HepG2 (cell line): ENCODE data around the gene LRRC73. TPM values are rescaled to one million over a fixed set of nuclear protein-coding genes. Genes with fewer than 3 reads are reported as not detected.

Experiments
- ARID2 ChIP-seq: sonication (generic); formaldehyde crosslinking; IDR thresholded peaks from 2 replicates; pipeline ENCODE4 v1.8.1; 2022; ENCODE audit warnings: mild to moderate bottlenecking, missing genetic modification reagents, borderline replicate concordance
- CEBPB ChIP-seq: IDR thresholded peaks from 2 replicates; pipeline ENCODE4 v1.6.1; 2011; ENCODE audit warnings: low read depth, low read length, improper control_type of control experiment, borderline replicate concordance
- CERS6 ChIP-seq: sonication (generic); formaldehyde crosslinking; IDR thresholded peaks from 2 replicates; pipeline ENCODE4 v1.5.0; 2020; ENCODE audit warnings: missing genetic modification reagents
- HNF4A ChIP-seq: sonication (generic); formaldehyde crosslinking; IDR thresholded peaks from 2 replicates; pipeline ENCODE4 v1.4.0; 2020; ENCODE audit warnings: missing genetic modification reagents
- HNF4G ChIP-seq, 2 experiments: sonication (generic) in 1 of 2; formaldehyde crosslinking in 1 of 2; IDR thresholded peaks; 2 replicates each; pipeline versions ENCODE4 v1.4.0 to v1.6.1; 2011 to 2020; ENCODE audit warnings: borderline replicate concordance in 2 of 2, low read depth in 2 of 2, mild to moderate bottlenecking in 2 of 2, low read length in 1 of 2, missing genetic modification reagents in 1 of 2, moderate library complexity in 1 of 2
- MED8 ChIP-seq: sonication (generic); formaldehyde crosslinking; IDR thresholded peaks from 2 replicates; pipeline ENCODE4 v1.8.1; 2023; ENCODE audit warnings: mild to moderate bottlenecking, missing genetic modification reagents; ENCODE audit not compliant: insufficient replicate concordance
- MIXL1 ChIP-seq: IDR thresholded peaks from 2 replicates; pipeline ENCODE4 v1.6.1; 2016
- MLLT10 ChIP-seq: sonication (generic); formaldehyde crosslinking; IDR thresholded peaks from 2 replicates; pipeline ENCODE4 v1.4.0; 2020; ENCODE audit warnings: missing genetic modification reagents
- MXD3 ChIP-seq: IDR thresholded peaks from 2 replicates; pipeline ENCODE4 v1.6.1; 2016; ENCODE audit warnings: mild to moderate bottlenecking, missing biosample characterization, missing genetic modification reagents
- NFRKB ChIP-seq: fragments of 450-650 bp; IDR thresholded peaks from 2 replicates; pipeline ENCODE4 v1.6.1; 2017
- NR0B2 ChIP-seq: sonication (generic); formaldehyde crosslinking; IDR thresholded peaks from 2 replicates; pipeline ENCODE4 v1.4.0; 2020; ENCODE audit warnings: mild to moderate bottlenecking, missing genetic modification reagents
- POGZ ChIP-seq: sonication (generic); formaldehyde crosslinking; IDR thresholded peaks from 2 replicates; pipeline ENCODE4 v1.4.0; 2020; ENCODE audit warnings: mild to moderate bottlenecking, missing genetic modification reagents
- POLR2AphosphoS2 ChIP-seq: IDR thresholded peaks from 2 replicates; pipeline ENCODE4 v1.6.1; 2011; ENCODE audit warnings: low read depth, low read length, improper control_type of control experiment
- RBM39 ChIP-seq: fragments of 200-400 bp; formaldehyde crosslinking; IDR thresholded peaks from one replicate; pipeline ENCODE4 v1.6.1; 2018; ENCODE audit warnings: antibody characterized with exemption, mild to moderate bottlenecking, low read depth, low read length; ENCODE audit not compliant: poor library complexity, severe bottlenecking
- SNAI1 ChIP-seq: sonication (generic); formaldehyde crosslinking; IDR thresholded peaks from 2 replicates; pipeline ENCODE4 v1.5.0; 2020; ENCODE audit warnings: mild to moderate bottlenecking, missing genetic modification reagents, borderline replicate concordance
- U2AF2 ChIP-seq: fragments of 200-400 bp; formaldehyde crosslinking; IDR thresholded peaks from 2 replicates; pipeline ENCODE4 v1.6.1; 2017; ENCODE audit warnings: low read depth, mild to moderate bottlenecking, low read length
- ZBTB4 ChIP-seq: sonication (generic); formaldehyde crosslinking; IDR thresholded peaks from 2 replicates; pipeline ENCODE4 v1.4.0; 2020; ENCODE audit warnings: missing genetic modification reagents, mild to moderate bottlenecking, borderline replicate concordance
- ZNF549 ChIP-seq: sonication (generic); formaldehyde crosslinking; IDR thresholded peaks from 2 replicates; pipeline ENCODE4 v1.5.0; 2020; ENCODE audit warnings: missing genetic modification reagents
- ZNF556 ChIP-seq: sonication (generic); formaldehyde crosslinking; IDR thresholded peaks from 2 replicates; pipeline ENCODE4 v1.4.0; 2020; ENCODE audit warnings: mild to moderate bottlenecking, missing genetic modification reagents, borderline replicate concordance
- ZNF660 ChIP-seq: sonication (generic); formaldehyde crosslinking; IDR thresholded peaks from 2 replicates; pipeline ENCODE4 v1.5.1; 2020; ENCODE audit warnings: mild to moderate bottlenecking, low read depth, missing genetic modification reagents, borderline replicate concordance
- ZNF724P ChIP-seq: sonication (generic); formaldehyde crosslinking; IDR thresholded peaks from 2 replicates; pipeline ENCODE4 v1.8.0; 2022; ENCODE audit warnings: missing genetic modification reagents, borderline replicate concordance
- ZNF766 ChIP-seq: sonication (generic); formaldehyde crosslinking; IDR thresholded peaks from 2 replicates; pipeline ENCODE4 v1.5.0; 2020; ENCODE audit warnings: missing genetic modification reagents, borderline replicate concordance
- ZNF777 ChIP-seq: sonication (generic); formaldehyde crosslinking; IDR thresholded peaks from 2 replicates; pipeline ENCODE4 v1.4.0; 2020; ENCODE audit warnings: missing genetic modification reagents
- ZNF883 ChIP-seq: sonication (generic); formaldehyde crosslinking; IDR thresholded peaks from 2 replicates; pipeline ENCODE4 v1.5.1; 2020; ENCODE audit warnings: mild to moderate bottlenecking, missing genetic modification reagents; ENCODE audit errors: not compliant biosample characterization
- ZUFSP ChIP-seq: sonication (generic); formaldehyde crosslinking; IDR thresholded peaks from 2 replicates; pipeline ENCODE4 v1.9.0; 2021; ENCODE audit warnings: missing genetic modification reagents, mild to moderate bottlenecking, borderline replicate concordance
- polyA plus RNA-seq, 8 experiments: library from polyadenylated mRNA; depleted of rRNA in 3 of 8; stranded (reverse) in 7 of 8; unstranded in 1 of 8; fragments of >200 nt; fragmentation: Illumina TruSeq in 4 of 8; extraction: Trizol in 4 of 8; gene quantifications; 2 replicates each; pipeline versions ENCODE4 v1.2.1 to v1.2.3, GENCODE V29; 2011 to 2016; ENCODE audit warnings: low read depth in 4 of 8, missing spikeins in 1 of 8, mixed read lengths in 1 of 8; ENCODE audit not compliant: insufficient read depth in 1 of 8
- total RNA-seq, 5 experiments: library from RNA; depleted of rRNA; stranded (reverse); fragments of >200 nt; fragmentation: Illumina TruSeq; extraction: Trizol; gene quantifications; 2 replicates each; pipeline ENCODE4 v1.2.3, GENCODE V29; 2016; ENCODE audit warnings: low read depth in 1 of 5

Gene LRRC73
- total and polyA plus RNA-seq, 2 of the 13 experiments (the other 11 are each of a cell fraction or from before 2014, with no cell fraction given) = 0.11 to 0.12 TPM

- TF ChIP-seq SNAI1 (no peak), ZNF556 (CRISPR knock-in tag) (no peak), ZNF660 (CRISPR knock-in tag) (no peak), MXD3 (no peak), ZBTB4 (CRISPR knock-in tag) (no peak), POLR2AphosphoS2 (no peak), MED8 (CRISPR knock-in tag) (no peak), CERS6 (no peak), ZNF883 (CRISPR knock-in tag) (no peak), NR0B2 (CRISPR knock-in tag) (no peak), ZNF777 (CRISPR knock-in tag) (no peak), MLLT10 (CRISPR knock-in tag) (no peak), U2AF2 (no peak), ZNF724P (CRISPR knock-in tag) (no peak), POGZ (CRISPR knock-in tag) (no peak), MIXL1 (no peak), ZUFSP (no peak), ARID2 (CRISPR knock-in tag) (no peak), NFRKB (no peak), ZNF766 (CRISPR knock-in tag) (no peak), ZNF549 (CRISPR knock-in tag) (no peak), HNF4G (IDR thresholded peaks at IDR 0.05; ENCODE audit: borderline replicate concordance, low read depth, low read length) (peak; percentile 99), HNF4G (CRISPR knock-in tag; IDR thresholded peaks at IDR 0.05; ENCODE audit: borderline replicate concordance, low read depth) (no peak; the same call in 1 of the 2 replicates), RBM39 (no peak), CEBPB (no peak), HNF4A (CRISPR knock-in tag) (peak; percentile 99)
Measured at GRCh38 chr6:43490523-43490939, 19.6 kb downstream of the LRRC73 start (continued).
